HG03575 (cell line): Measurements from ENCODE around the gene ITPKC.

Source experiments
- ATAC-seq: cut with Tn5 transposase; IDR thresholded peaks from one replicate; pipeline ENCODE4 v1.9.1; 2021; ENCODE audit not compliant: unreplicated experiment, insufficient number of reproducible peaks, low FRiP score; ENCODE audit errors: extremely low read depth

ITPKC gene

DNA sequence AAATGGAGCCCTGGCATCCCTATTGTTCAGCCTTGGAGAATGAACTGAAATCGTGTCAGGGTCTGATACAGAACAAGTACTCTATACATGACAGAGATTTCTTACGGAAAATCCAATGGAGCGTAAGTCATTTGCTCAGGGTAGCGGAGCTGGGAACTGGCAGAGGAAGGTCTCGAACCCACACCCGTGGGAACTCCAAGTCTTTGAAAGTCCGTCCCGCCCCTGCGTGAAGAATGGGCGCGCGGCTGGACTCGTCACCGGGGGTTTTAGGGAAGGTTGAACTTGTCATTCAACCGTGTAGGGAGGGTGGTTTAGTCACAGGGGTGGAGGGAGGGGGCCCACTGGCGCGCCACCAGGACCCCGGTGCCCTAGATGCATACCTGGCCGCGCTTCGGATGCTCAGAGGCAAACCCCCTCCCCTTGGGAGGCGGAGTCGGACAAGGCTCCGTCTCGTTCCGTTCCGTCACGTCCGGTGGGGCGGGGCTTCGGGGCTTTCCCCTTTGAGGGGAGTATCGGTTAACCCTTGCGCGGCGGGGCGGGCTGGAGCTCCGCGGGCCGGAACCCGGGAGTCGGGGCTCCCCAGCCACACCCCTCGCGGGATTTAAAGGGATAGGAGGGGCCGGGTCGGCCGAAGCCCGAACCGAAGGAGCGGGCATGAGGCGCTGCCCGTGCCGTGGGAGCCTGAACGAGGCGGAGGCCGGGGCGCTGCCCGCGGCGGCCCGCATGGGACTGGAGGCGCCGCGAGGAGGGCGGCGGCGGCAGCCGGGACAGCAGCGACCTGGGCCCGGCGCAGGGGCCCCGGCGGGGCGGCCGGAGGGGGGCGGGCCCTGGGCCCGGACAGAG is at the start of gene ITPKC, which contains the start of gene COQ8B:
Gene ITPKC, plus strand, starts transcription at position 631 of the 843 bp plus-strand sequence. Its CDS starts 24 bp downstream, at position 655.
Gene COQ8B, minus strand, starts transcription at position 405 of the 843 bp plus-strand sequence. CDS start 2,254 bp downstream, outside the sequence.
- ATAC-seq: peak; percentile 35

DNA sequence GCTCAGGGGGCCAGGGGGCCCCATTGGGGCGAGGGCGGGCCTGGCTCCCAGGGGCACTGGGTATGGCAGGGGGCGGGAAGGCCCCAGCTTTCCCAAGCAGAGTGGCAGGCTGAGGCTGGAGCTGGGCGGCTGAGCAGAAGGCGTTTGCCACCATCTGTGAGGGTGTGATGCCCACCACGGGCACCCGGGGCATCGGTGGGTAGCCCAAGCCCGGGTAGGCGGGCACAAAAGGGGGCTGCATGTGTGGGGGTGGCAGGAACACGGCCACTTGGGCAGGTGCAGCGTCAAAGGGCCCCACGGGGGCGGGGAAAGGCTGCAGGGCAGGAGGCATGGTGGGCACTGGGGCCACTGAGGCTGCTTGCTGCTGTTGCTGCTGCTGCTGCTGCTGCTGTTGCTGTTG is 49.3 kb upstream of the ITPKC start:
- no peak for ATAC-seq

DNA sequence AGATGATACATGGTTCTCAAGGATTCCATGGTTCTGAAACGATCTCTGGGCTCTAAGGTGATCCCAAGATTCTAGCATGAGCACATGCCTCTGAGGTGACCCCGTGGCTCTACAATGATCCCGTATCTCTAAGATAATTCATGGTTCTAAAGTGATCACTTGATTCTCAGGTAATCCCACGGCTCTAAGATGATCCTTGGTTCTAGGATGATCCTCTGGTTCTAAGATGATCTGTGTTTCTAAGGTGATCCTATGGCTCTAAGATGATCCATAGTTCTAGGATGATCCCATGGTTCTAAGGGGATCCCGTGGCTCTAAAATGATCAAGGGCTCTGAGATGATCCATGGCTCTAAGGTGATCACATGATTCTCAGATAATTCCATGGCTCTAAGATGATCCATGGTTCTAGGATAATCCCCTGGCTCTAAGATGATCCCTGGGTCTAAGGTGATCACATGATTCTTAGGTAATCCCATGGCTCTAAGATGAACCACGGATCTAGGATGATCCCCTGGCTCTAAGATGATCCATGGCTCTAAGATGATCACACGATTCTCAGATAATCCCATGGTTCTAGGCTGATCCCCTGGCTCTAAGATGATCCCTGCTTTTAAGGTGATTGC is 47.8 kb upstream of the ITPKC start:
- no peak for ATAC-seq

DNA sequence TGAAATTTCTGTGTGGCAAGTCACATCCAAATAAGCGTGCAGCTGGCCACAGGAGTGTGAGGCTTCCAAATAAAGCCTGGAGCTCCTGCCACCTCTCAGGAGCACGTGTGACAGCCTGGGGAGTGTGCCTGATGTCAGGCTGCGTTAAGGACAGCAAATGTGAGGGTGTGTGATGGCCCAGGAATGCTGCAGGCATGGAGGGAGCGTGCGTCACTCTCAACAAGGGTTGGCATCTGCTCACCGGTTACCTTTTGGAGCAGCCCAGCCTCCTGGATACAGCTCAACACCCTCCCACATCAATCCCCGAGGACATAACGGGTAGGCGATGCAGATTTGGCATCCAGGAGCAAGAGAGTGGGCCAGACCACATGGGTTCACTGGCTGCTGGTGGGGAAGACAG is 45.5 kb upstream of the ITPKC start:
- no peak for ATAC-seq

DNA sequence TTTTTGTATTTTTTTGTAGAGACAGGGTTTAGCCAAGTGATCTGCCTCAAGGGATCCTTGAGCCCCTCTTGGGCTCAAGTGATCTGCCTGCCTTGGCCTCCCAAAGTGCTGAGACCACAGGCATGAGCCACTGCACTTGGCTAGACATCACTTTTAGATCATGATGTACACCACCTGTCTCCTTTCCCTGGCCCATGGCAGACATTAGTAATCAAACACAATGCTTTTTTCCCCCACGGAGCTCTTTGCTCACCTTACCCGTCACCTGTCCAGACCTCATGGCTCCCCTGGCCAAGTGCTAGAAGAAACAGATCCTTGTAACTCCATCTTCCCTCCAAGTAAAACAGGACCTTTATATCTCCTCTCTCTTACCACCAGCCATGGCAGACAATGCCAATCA is 44.9 kb upstream of the ITPKC start:
- ATAC-seq: no peak

DNA sequence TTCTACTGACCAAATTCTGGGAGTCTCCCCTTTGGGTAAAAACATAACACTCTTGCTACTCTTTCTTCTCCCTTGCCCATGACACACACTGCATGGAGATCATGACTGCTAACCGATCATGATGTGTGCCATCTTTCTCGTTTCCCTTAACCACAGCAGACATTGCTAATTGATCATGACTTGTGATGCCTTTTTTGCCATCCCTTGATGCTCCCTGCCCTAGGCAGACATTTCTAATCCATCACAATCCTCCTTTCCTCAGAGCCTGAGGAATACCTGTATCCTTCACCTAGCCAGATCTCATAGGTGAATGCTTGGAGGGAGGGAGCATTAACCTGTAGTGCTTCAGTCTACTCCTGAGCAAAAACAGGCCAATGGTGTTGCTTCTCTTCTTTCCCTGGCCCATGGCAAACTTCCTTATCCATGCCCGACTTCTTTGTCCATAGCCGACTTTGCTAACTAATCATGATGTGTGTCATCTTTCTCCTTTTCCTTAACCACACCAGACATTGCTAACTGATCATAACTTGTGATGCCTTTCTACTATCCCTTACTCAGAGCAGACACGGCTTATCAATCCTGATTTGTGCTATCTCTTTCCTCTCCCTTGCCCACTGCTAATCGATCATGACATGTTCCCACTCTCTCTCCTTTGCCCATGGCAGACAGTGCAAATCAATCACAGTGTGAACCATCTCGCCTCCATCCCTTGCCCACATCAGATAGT is 44.2 kb upstream of the ITPKC start:
- no peak for ATAC-seq

DNA sequence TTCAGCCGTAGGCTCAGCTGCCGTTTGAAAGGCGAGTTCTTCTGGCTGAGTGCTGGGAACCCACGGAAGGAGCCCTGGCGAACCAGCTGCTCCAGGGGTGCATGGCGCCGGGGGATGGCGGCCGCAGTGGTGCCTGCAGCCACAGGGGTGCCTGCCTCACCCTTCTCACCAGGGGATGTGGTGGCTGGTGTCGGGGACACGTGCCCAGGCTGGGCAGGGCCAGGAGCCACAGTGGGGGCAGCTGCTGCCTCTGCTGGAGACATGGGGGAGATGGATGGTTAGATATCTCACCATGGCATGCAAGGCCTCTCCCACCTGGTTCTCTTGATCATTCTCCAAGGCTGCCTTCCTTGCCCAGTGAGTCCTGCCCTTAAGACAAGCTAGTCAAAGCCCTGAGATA is 43.5 kb upstream of the ITPKC start:
- ATAC-seq: no peak

DNA sequence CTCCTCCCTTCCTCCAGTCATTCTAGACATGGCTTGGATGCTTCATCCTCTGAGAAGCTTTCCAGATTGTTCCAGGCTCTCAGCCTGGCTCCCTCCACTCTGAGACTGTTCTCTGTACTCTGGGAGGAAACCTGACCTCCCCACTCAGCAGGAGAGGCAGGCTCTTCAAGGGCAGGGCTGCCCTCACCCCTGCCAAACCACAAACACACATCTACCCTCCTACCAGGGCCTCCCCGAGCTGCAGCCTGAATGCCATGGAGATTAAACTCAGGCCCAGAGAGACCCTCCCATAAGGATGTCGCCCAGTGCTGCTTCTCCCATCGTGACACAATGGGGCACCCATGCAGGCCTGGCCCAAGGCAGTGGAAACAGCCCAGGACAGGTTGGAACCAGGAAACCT is 42.6 kb upstream of the ITPKC start:
- no peak for ATAC-seq

DNA sequence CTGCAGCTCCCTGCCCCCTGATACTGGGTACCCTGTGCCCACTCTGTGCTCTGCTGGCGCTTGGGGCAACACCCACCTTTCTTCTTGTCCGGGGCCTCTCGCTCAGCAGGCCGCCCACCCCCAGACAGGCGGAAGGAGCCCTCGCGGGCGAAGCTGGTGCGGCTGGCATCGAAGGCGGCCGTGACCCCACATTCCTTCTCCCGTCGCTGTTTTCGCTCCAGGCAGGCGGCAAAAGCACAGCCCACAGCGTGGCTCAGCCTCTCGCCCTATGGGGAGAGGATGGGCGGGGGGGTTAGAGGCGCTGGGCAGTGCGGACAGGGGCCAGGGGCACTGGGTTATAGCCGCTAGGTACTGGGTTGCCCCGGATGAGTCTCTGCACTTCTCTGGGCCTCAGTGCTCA is 39.8 kb upstream of the ITPKC start:
- ATAC-seq: no peak

DNA sequence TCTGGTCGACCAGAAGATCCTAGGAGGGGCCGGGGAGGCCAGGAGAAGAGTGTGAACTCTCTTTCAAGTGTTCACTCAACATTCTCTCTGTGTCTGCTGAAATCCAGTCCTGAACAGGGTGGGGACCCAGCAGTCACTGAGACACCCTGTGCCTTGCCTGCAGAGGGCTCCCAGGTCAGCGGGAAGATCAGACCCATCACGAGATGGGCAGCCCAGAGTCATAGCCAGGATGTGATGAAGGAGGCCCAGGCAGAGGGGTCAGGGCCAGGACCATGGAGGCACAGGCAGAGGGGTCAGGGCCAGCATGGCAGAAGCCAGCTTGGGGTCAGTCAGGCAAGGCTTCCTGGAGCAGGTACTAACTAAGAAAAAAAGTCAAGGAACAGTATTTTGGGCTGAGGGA is 35.9 kb upstream of the ITPKC start:
- ATAC-seq: no peak

DNA sequence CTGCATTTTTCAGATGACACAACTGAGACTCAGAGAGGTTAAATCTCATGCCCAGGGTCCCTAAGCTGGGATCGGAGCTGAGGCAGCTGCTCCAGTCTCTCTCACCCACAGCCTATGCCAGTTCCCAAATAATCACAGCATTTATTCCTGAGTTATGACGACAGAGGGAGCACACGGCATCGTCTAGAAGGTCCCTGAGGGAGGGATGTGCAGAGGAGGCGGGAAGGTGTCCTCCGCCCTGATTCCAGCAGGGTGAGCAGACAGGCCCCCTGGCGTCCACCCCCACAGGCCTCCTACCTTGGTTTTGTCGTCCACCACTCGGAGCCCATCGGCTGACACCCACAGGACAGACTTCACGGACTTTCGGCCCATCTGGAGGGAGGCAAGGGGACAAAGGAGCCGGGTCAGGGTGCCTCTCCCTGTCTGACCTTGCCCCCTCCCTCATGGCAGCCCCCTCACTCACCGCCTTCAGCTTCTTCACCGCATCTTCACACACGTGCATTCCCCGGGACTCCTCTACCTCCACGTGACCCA is 34.4 kb upstream of the ITPKC start:
- ATAC-seq: no peak

DNA sequence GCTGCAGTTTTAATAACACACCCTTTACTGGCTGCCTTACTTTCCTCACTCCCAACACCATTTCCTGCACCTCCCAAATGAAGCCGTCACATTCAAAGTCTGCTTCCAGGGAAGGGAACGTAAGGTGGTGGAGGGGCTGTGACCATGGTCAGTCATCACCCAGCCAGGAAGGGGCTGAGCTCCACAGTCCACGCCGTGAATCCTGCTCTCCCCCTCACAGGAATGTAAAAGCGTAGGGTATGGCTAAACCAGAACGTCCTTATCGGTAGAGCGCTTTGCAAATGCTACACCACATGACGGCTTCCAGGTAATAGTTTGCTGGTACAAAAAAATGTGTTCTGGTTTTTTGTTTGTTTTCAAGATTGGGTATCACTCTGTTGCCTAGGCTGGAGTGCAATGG is 33.5 kb upstream of the ITPKC start:
- no peak for ATAC-seq

DNA sequence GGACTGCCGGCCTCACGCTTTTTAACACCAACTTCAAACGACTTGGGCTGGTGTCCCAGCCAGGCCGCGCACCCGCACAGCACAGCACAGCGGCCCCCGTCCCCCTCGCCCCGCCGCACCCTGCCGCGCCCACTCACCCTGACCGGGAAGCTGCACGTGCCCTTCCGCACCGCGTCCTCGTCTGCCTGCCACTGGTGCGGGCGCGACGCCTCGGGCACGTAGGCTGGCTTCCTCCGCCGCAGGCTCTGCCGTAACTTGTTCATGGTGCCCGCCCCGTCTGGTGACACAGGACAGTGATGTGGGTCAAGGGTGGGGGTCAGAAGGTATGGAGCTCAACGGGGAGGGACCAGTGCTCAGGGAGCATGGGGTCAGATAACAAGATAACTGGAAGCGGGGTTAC is 32.6 kb upstream of the ITPKC start:
- no peak for ATAC-seq

DNA sequence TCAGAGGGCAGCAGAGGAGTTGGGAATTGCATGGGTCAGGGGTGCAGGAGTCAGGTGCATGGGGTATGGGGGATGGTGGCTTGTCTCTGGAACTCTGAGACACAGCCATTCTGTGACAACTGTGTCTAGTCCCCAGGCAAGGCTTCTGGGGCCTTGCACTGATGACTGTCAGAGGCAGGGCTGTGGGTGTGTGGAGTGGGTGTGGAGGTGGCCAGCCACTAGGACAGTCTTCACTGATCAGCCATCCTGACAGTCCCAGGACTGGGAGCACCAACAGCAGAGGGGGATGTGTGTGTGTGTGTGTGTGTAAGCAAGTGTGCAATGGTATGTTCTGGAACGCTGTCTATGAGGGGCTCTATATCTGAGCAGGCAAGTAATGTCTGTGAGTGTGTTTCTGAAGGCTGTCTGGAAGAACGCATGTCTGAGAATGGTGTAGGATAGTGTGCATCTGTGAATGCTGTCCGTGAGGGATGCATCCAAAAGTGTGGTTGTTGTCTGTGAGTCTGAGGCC is 31.8 kb upstream of the ITPKC start:
- no peak for ATAC-seq

DNA sequence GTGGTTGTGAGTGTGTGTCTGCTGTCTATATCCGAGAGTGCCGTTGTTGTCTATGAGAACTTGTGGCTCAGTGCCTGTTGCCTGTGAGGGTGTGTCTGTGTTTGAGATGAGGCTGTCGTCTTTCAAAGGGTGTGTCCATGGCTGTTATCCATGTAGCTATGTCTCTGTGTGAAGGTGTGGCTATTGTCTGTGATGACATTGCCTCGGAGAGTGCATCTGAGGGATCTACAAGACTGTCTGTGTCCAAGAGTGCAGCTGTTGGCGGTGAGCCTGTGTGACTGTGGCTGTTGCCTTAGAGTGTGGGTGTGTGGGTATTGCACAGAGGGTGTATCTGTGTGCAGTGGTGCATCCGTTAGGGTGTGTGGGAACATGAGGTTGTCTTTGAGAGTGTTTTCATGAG is 31.3 kb upstream of the ITPKC start:
- ATAC-seq: no peak

DNA sequence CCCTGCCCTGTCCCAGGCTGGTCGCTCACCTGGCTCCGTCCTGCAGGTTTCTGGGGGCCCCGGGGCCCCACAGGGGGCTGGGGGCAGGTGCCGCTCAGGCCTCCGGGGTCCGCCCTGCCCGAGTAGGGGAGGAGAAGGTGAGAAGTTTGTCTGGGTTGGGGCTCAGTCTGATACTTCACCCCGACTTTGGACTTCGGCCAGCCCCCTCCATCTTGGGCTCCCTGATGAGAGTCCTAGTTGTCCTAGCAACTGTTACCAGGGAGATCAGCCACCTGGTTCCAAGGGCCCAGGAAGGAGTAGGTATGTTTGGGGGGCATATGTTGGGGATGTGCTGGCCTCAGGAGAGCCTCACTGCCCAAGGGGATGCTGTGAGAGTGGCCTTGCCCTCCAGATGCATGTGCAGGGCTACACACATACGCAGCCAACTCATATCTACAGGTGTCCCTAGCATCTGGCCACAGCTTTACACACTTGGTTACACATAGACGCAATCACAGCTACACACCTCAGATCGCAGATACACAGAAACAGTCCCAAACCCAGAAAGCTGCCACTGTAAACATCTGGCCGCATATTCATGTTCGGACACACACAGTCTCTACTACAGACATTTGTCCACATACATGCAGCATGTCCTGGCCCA is 29.9 kb upstream of the ITPKC start:
- ATAC-seq: no peak

DNA sequence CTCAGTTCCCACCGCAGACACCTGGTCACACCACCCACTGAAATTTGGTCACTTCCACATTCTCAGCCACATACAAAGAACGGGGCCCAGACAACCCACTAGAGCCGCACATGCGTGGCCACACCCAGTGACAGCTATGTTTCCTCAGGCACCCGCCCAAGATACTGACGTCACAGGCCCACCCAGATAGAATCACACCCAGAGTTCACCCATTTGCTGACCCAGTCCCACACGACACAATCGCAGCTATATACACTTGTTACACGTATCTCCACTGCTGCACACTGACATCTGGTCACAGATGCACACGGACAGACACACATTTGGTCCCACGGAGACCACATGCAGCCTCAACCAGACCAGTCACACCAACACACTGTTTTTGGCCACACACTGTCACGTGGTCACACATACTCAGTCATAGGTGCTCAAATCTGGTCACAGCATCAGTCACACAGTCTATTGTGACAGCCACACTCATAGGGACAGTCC is 29.3 kb upstream of the ITPKC start:
- ATAC-seq: no peak

DNA sequence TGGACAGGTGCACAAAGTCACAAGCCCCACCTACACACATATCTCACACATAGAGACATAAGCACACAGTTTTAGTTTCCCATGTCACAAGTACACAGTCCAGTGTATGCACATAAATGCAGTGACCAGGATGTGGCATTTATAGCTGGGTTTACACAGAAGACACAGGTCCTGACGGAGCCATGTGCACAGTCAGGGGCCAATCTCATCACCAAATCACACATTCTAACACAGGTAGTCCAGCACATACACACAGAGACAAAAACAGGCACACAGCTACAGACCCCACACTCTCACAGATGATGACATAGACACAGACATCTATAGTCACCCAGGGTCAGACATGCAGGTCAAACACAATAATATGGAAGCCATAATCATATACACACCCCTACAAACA is 28.6 kb upstream of the ITPKC start:
- ATAC-seq: no peak

DNA sequence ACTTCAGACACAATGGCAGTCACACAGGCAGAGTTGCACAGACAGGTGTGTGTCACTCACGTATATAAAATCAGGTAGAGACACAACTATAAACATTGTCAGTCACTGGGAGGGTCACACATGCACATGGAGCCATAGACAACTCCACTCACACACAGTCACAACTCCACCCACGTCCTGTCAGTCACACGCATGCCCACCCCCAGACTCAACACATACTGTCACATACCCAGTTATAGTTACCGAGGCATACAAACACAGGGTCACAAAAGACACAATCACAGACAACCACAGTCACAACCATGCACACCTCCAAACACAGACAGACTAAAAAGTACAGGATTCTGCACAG is 27.9 kb upstream of the ITPKC start:
- ATAC-seq: no peak
